ENCODE results near the gene NEBL.

DNA sequence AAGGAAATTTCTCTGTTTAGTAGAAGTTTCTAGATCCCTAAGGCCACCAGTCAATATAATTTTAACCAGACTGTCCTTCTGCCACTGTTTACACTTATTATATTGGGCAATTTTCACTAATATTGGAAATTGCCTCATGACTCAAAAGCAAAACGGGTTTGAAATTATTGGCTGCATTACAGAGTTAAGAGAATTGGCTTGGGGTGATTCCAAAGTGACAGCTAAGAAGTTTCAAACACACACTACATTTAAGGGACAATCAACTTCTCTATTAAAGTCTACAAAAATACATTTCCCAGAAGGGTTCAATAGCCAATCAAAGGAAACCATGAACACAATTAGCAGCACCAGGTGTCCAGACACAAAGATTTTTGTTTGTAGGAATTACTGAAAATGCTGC is 111.9 kb downstream of the NEBL start:
- TF ChIP-seq, protein P1, sequence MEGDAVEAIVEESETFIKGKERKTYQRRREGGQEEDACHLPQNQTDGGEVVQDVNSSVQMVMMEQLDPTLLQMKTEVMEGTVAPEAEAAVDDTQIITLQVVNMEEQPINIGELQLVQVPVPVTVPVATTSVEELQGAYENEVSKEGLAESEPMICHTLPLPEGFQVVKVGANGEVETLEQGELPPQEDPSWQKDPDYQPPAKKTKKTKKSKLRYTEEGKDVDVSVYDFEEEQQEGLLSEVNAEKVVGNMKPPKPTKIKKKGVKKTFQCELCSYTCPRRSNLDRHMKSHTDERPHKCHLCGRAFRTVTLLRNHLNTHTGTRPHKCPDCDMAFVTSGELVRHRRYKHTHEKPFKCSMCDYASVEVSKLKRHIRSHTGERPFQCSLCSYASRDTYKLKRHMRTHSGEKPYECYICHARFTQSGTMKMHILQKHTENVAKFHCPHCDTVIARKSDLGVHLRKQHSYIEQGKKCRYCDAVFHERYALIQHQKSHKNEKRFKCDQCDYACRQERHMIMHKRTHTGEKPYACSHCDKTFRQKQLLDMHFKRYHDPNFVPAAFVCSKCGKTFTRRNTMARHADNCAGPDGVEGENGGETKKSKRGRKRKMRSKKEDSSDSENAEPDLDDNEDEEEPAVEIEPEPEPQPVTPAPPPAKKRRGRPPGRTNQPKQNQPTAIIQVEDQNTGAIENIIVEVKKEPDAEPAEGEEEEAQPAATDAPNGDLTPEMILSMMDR (IDR thresholded peaks at IDR 0.05): no peak
- no peak for TF ChIP-seq POLR2AphosphoS5 (IDR thresholded peaks at IDR 0.05; ENCODE audit: low read depth, low read length)
- TF ChIP-seq SIN3A (IDR thresholded peaks at IDR 0.05; ENCODE audit: borderline replicate concordance, insufficient read depth, low read depth, low read length): no peak
- TF ChIP-seq, protein P2, sequence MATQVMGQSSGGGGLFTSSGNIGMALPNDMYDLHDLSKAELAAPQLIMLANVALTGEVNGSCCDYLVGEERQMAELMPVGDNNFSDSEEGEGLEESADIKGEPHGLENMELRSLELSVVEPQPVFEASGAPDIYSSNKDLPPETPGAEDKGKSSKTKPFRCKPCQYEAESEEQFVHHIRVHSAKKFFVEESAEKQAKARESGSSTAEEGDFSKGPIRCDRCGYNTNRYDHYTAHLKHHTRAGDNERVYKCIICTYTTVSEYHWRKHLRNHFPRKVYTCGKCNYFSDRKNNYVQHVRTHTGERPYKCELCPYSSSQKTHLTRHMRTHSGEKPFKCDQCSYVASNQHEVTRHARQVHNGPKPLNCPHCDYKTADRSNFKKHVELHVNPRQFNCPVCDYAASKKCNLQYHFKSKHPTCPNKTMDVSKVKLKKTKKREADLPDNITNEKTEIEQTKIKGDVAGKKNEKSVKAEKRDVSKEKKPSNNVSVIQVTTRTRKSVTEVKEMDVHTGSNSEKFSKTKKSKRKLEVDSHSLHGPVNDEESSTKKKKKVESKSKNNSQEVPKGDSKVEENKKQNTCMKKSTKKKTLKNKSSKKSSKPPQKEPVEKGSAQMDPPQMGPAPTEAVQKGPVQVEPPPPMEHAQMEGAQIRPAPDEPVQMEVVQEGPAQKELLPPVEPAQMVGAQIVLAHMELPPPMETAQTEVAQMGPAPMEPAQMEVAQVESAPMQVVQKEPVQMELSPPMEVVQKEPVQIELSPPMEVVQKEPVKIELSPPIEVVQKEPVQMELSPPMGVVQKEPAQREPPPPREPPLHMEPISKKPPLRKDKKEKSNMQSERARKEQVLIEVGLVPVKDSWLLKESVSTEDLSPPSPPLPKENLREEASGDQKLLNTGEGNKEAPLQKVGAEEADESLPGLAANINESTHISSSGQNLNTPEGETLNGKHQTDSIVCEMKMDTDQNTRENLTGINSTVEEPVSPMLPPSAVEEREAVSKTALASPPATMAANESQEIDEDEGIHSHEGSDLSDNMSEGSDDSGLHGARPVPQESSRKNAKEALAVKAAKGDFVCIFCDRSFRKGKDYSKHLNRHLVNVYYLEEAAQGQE (IDR thresholded peaks at IDR 0.05; ENCODE audit: insufficient read depth in 1 of 2, low read depth in 2 of 2, low read length in 1 of 2): no peak
- no peak for TF ChIP-seq TCF7L2 (IDR thresholded peaks at IDR 0.05; ENCODE audit: low read depth, low read length)

All from Panc1 (cell line).